ENCODE data around the gene SARDH. TPM values are rescaled to one million over a fixed set of nuclear protein-coding genes. Genes with fewer than 3 reads are reported as not detected.

The SARDH gene
- polyA plus RNA-seq, 1 donor: 4.5 TPM

GRCh38 chr9:133706307-133707050, 31.7 kb downstream of the SARDH start:
- H3K36me3 ChIP-seq (ENCODE audit: control insufficient read depth, insufficient read depth, low read length): no peaks in the 10 kb centered on the region
- H3K9me3 ChIP-seq (ENCODE audit: control insufficient read depth, low read depth, low read length): peaks cover 4% of the 10 kb centered on the region
- peaks cover 7% of the 10 kb centered on the region for H3K4me1 ChIP-seq (ENCODE audit: control insufficient read depth, insufficient read depth, low read length)
- DNase-seq: no peak
- peaks cover 21% of the 10 kb centered on the region for H3K27me3 ChIP-seq (ENCODE audit: control insufficient read depth, insufficient read depth, low read length)
- no peak overlapping the region for H3K27ac ChIP-seq (ENCODE audit: low read length)
- 75% methylated on average over 1 of the region's 12 CpGs for WGBS (ENCODE audit: insufficient coverage, low lambda C conversion rate)
- H3K4me3 ChIP-seq (ENCODE audit: low read length): no peak overlapping the region

- Histone ChIP-seq H3K27ac (ENCODE audit: low read length) (no peak overlapping the region), H3K9me3 (ENCODE audit: control insufficient read depth, low read depth, low read length) (peaks cover 4% of the 10 kb centered on the region), H3K4me3 (ENCODE audit: low read length) (no peak overlapping the region), H3K4me1 (ENCODE audit: control insufficient read depth, insufficient read depth, low read length) (peaks cover 7% of the 10 kb centered on the region), H3K36me3 (ENCODE audit: control insufficient read depth, insufficient read depth, low read length) (no peaks in the 10 kb centered on the region), H3K27me3 (ENCODE audit: control insufficient read depth, insufficient read depth, low read length) (peaks cover 25% of the 10 kb centered on the region)
- WGBS (ENCODE audit: insufficient coverage, low lambda C conversion rate): 80% methylated on average over 1 of the region's 10 CpGs
- no peak for DNase-seq
Measured at GRCh38 chr9:133705576-133705975, 32.6 kb downstream of the SARDH start.

- no peak for DNase-seq
- Histone ChIP-seq H3K27ac (ENCODE audit: low read length) (no peak overlapping the region), H3K4me1 (ENCODE audit: control insufficient read depth, insufficient read depth, low read length) (peaks cover 7% of the 10 kb centered on the region), H3K27me3 (ENCODE audit: control insufficient read depth, insufficient read depth, low read length) (peaks cover 25% of the 10 kb centered on the region), H3K36me3 (ENCODE audit: control insufficient read depth, insufficient read depth, low read length) (no peaks in the 10 kb centered on the region), H3K9me3 (ENCODE audit: control insufficient read depth, low read depth, low read length) (peaks cover 4% of the 10 kb centered on the region), H3K4me3 (ENCODE audit: low read length) (no peak overlapping the region)
- whole genome bisulfite sequencing (ENCODE audit: insufficient coverage, low lambda C conversion rate): no CpG with 5 or more reads among the region's 23 CpGs
Measured at GRCh38 chr9:133704711-133705181, 33.4 kb downstream of the SARDH start.

GRCh38 chr9:133703591-133704399, 34.4 kb downstream of the SARDH start:
- no CpG with 5 or more reads among the region's 21 CpGs for WGBS (ENCODE audit: insufficient coverage, low lambda C conversion rate)

GRCh38 chr9:133702798-133703590, 35.2 kb downstream of the SARDH start:
- H3K27ac ChIP-seq (ENCODE audit: low read length): no peak overlapping the region
- peaks cover 7% of the 10 kb centered on the region for H3K4me1 ChIP-seq (ENCODE audit: control insufficient read depth, insufficient read depth, low read length)
- no CpG with 5 or more reads among the region's 39 CpGs for WGBS (ENCODE audit: insufficient coverage, low lambda C conversion rate)
- H3K9me3 ChIP-seq (ENCODE audit: control insufficient read depth, low read depth, low read length): peaks cover 4% of the 10 kb centered on the region
- peaks cover 25% of the 10 kb centered on the region for H3K27me3 ChIP-seq (ENCODE audit: control insufficient read depth, insufficient read depth, low read length)
- no peak for DNase-seq
- peak overlapping the region; percentile 18 for H3K4me3 ChIP-seq (ENCODE audit: low read length)
- no peaks in the 10 kb centered on the region for H3K36me3 ChIP-seq (ENCODE audit: control insufficient read depth, insufficient read depth, low read length)

More at GRCh38 chr9:133703591-133704399, 34.4 kb downstream of the SARDH start:
- Histone ChIP-seq H3K36me3 (ENCODE audit: control insufficient read depth, insufficient read depth, low read length) (no peaks in the 10 kb centered on the region), H3K27me3 (ENCODE audit: control insufficient read depth, insufficient read depth, low read length) (peaks cover 25% of the 10 kb centered on the region), H3K4me3 (ENCODE audit: low read length) (no peak overlapping the region), H3K4me1 (ENCODE audit: control insufficient read depth, insufficient read depth, low read length) (peaks cover 7% of the 10 kb centered on the region), H3K9me3 (ENCODE audit: control insufficient read depth, low read depth, low read length) (peaks cover 4% of the 10 kb centered on the region), H3K27ac (ENCODE audit: low read length) (no peak overlapping the region)
- peak in 1 of 2 donors; percentile 12 for DNase-seq

- DNase-seq: peak; percentile 31 to 34
- no peaks in the 10 kb centered on the region for H3K36me3 ChIP-seq (ENCODE audit: control insufficient read depth, insufficient read depth, low read length)
- peaks cover 27% of the 10 kb centered on the region for H3K27me3 ChIP-seq (ENCODE audit: control insufficient read depth, insufficient read depth, low read length)
- no peak overlapping the region for H3K27ac ChIP-seq (ENCODE audit: low read length)
- H3K4me3 ChIP-seq (ENCODE audit: low read length): peak overlapping the region; percentile 18
- peaks cover 4% of the 10 kb centered on the region for H3K9me3 ChIP-seq (ENCODE audit: control insufficient read depth, low read depth, low read length)
- WGBS (ENCODE audit: insufficient coverage, low lambda C conversion rate): no CpG with 5 or more reads among the region's 39 CpGs
- H3K4me1 ChIP-seq (ENCODE audit: control insufficient read depth, insufficient read depth, low read length): peaks cover 7% of the 10 kb centered on the region
Measured at GRCh38 chr9:133701981-133702797, 36.0 kb downstream of the SARDH start.

GRCh38 chr9:133701321-133701980, 36.7 kb downstream of the SARDH start:
- Histone ChIP-seq H3K9me3 (ENCODE audit: control insufficient read depth, low read depth, low read length) (peaks cover 4% of the 10 kb centered on the region), H3K27ac (ENCODE audit: low read length) (no peak overlapping the region), H3K4me1 (ENCODE audit: control insufficient read depth, insufficient read depth, low read length) (peaks cover 7% of the 10 kb centered on the region), H3K27me3 (ENCODE audit: control insufficient read depth, insufficient read depth, low read length) (peaks cover 27% of the 10 kb centered on the region), H3K36me3 (ENCODE audit: control insufficient read depth, insufficient read depth, low read length) (no peaks in the 10 kb centered on the region), H3K4me3 (ENCODE audit: low read length) (no peak overlapping the region)
- 80% methylated on average over 1 of the region's 33 CpGs for WGBS (ENCODE audit: insufficient coverage, low lambda C conversion rate)
- no peak for DNase-seq

GRCh38 chr9:133700819-133701320, 37.3 kb downstream of the SARDH start:
- WGBS (ENCODE audit: insufficient coverage, low lambda C conversion rate): no CpG with 5 or more reads among the region's 4 CpGs
- Histone ChIP-seq H3K27ac (ENCODE audit: low read length) (no peak overlapping the region), H3K9me3 (ENCODE audit: control insufficient read depth, low read depth, low read length) (peaks cover 4% of the 10 kb centered on the region), H3K4me3 (ENCODE audit: low read length) (no peak overlapping the region), H3K27me3 (ENCODE audit: control insufficient read depth, insufficient read depth, low read length) (peaks cover 27% of the 10 kb centered on the region), H3K4me1 (ENCODE audit: control insufficient read depth, insufficient read depth, low read length) (peaks cover 7% of the 10 kb centered on the region), H3K36me3 (ENCODE audit: control insufficient read depth, insufficient read depth, low read length) (no peaks in the 10 kb centered on the region)
- no peak for DNase-seq

GRCh38 chr9:133699546-133699945, 38.6 kb downstream of the SARDH start:
- DNase-seq: no peak
- peaks cover 4% of the 10 kb centered on the region for H3K9me3 ChIP-seq (ENCODE audit: control insufficient read depth, low read depth, low read length)
- no peak overlapping the region for H3K27ac ChIP-seq (ENCODE audit: low read length)
- no peaks in the 10 kb centered on the region for H3K36me3 ChIP-seq (ENCODE audit: control insufficient read depth, insufficient read depth, low read length)
- H3K4me3 ChIP-seq (ENCODE audit: low read length): no peak overlapping the region
- H3K4me1 ChIP-seq (ENCODE audit: control insufficient read depth, insufficient read depth, low read length): peaks cover 7% of the 10 kb centered on the region
- 90% methylated on average over 2 of the region's 6 CpGs for WGBS (ENCODE audit: insufficient coverage, low lambda C conversion rate)
- H3K27me3 ChIP-seq (ENCODE audit: control insufficient read depth, insufficient read depth, low read length): peaks cover 27% of the 10 kb centered on the region
